SH-SY5Y (cell line): ENCODE results near the gene KIF18B.

Experiments
- GATA2 ChIP-seq: IDR thresholded peaks from 2 replicates; pipeline ENCODE4 v1.6.1; 2011; ENCODE audit warnings: mild to moderate bottlenecking, low read depth, low read length
- GATA3 ChIP-seq: IDR thresholded peaks from 2 replicates; pipeline ENCODE4 v1.6.1; 2011; ENCODE audit warnings: low read depth, mild to moderate bottlenecking, low read length, moderate library complexity

GRCh38 chr17:44935116-44935515, 12.5 kb downstream of the KIF18B start:
- no peak for TF ChIP-seq GATA3
- no peak for TF ChIP-seq GATA2
